Measurements from ENCODE around the gene BTG4. TPM values are rescaled to one million over a fixed set of nuclear protein-coding genes. Genes with fewer than 3 reads are reported as not detected.

Gene BTG4
- polyA plus RNA-seq, 1 experiment, result not detected

DNA sequence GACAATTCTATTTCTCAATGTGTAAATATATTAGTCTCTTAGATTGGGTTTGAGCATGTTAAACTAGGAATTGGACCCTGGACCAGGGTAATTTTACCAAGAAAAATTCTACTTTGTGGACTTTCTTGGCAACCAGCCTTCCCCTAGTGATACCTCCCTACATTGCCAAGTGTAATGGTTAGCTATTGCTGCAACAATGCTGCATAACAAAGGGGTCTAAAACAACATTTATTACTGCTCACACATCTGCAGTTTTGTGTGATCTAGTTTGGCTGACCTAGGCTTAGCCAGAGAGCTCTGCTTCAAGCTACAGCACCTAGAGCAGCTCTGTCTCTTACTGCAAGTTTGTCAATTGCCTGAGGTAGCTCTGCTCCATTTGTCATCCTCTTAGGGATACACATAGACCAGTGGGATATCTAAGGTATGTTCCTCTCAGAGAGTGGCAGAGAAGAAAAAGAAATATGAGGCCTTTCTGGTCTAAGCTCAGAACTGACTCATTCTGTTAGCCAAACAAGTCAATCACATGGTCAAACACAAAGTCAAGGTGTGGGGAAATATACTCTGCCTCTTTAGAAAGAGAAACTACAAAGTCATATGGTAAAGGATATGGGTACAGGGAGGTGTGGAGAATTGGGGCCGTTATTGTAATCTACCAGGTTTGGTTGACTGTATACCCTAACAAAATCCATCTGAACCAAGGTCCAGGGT, 26.4 kb upstream of the BTG4 start:
- TF ChIP-seq CTCF (IDR thresholded peaks at IDR 0.05; ENCODE audit: low read depth, low read length), result no peak
- POLR2A ChIA-PET, result interaction anchor here (1.1 kb wide), 1 partner anchor 281 kb away, joined by 3 read pairs; no protein-coding TSS in a partner anchor
- Histone ChIP-seq H3K27me3 (ENCODE audit: control insufficient read depth, insufficient read depth, low read length) (no peaks in the 10 kb centered on the region), H3K27ac (ENCODE audit: low read depth, low read length) (no peak overlapping the region), H3K9me3 (ENCODE audit: control insufficient read depth, insufficient read depth, low read length) (no peaks in the 10 kb centered on the region), H3K4me3 (ENCODE audit: low read depth, low read length) (no peak overlapping the region)
- no peak for DNase-seq (ENCODE audit: low read depth, low spot score)
- CTCF ChIA-PET, result no interaction called here

GRCh38 chr11:111537336-111537860, 25.2 kb upstream of the BTG4 start:
- TF ChIP-seq CTCF (IDR thresholded peaks at IDR 0.05; ENCODE audit: low read depth, low read length), result no peak

DNA sequence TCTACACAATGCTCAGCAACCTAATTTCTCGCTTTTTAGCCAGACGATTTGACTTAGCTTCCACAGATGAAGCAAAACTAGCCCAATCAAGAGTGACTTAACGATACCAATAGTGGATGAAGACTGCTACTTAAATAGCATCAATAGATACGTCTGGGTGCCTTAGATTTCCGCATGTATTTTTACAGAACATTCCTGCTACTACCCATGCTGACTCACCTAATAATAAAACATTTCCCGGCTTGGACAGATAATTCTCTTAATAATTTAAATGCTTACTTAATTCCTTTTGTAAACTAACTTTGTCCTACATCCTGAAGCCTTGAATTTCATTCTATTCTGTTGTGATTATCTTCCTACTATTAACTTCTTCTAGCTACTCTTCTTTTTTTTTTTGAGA, 23.1 kb upstream of the BTG4 start:
- no peaks in the 10 kb centered on the region for H3K27me3 ChIP-seq (ENCODE audit: control insufficient read depth, insufficient read depth, low read length)
- no peak overlapping the region for H3K4me3 ChIP-seq (ENCODE audit: low read depth, low read length)
- ChIA-PET POLR2A (no interaction called here), CTCF (no interaction called here)
- H3K27ac ChIP-seq (ENCODE audit: low read depth, low read length), result no peak overlapping the region
- no peaks in the 10 kb centered on the region for H3K9me3 ChIP-seq (ENCODE audit: control insufficient read depth, insufficient read depth, low read length)
- no peak for DNase-seq (ENCODE audit: low read depth, low spot score)
- no peak for TF ChIP-seq CTCF (IDR thresholded peaks at IDR 0.05; ENCODE audit: low read depth, low read length)

More at GRCh38 chr11:111537336-111537860, 25.2 kb upstream of the BTG4 start:
- POLR2A ChIA-PET, result no interaction called here
- H3K27ac ChIP-seq (ENCODE audit: low read depth, low read length), result no peak overlapping the region
- H3K4me3 ChIP-seq (ENCODE audit: low read depth, low read length), result no peak overlapping the region
- DNase-seq (ENCODE audit: low read depth, low spot score), result no peak
- H3K27me3 ChIP-seq (ENCODE audit: control insufficient read depth, insufficient read depth, low read length), result no peaks in the 10 kb centered on the region
- CTCF ChIA-PET, result no interaction called here
- no peaks in the 10 kb centered on the region for H3K9me3 ChIP-seq (ENCODE audit: control insufficient read depth, insufficient read depth, low read length)

DNA sequence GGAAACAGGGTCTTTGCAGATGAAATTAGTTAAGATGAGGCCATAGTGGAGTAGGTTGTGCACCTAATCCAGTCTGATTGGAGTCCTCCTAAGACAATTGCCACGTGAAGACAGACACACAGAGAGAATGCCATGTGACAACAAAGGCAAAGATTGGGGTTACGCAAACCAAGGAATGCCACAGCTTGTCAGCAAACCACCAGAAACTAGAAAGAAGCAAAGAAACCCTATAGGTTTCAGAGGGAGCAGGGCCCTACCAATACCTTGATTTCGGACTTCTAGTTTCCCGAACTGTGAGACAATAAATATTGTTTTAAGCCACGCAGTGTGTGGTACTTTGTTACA, 20.2 kb upstream of the BTG4 start:
- H3K9me3 ChIP-seq (ENCODE audit: control insufficient read depth, insufficient read depth, low read length), result no peaks in the 10 kb centered on the region
- no peak overlapping the region for H3K4me3 ChIP-seq (ENCODE audit: low read depth, low read length)
- no peak for TF ChIP-seq CTCF (IDR thresholded peaks at IDR 0.05; ENCODE audit: low read depth, low read length)
- no peak overlapping the region for H3K27ac ChIP-seq (ENCODE audit: low read depth, low read length)
- CTCF ChIA-PET, result no interaction called here
- POLR2A ChIA-PET, result interaction anchor here (0.6 kb wide), 1 partner anchor 635 kb away, joined by 3 read pairs; no protein-coding TSS in a partner anchor
- no peaks in the 10 kb centered on the region for H3K27me3 ChIP-seq (ENCODE audit: control insufficient read depth, insufficient read depth, low read length)
- no peak for DNase-seq (ENCODE audit: low read depth, low spot score)

DNA sequence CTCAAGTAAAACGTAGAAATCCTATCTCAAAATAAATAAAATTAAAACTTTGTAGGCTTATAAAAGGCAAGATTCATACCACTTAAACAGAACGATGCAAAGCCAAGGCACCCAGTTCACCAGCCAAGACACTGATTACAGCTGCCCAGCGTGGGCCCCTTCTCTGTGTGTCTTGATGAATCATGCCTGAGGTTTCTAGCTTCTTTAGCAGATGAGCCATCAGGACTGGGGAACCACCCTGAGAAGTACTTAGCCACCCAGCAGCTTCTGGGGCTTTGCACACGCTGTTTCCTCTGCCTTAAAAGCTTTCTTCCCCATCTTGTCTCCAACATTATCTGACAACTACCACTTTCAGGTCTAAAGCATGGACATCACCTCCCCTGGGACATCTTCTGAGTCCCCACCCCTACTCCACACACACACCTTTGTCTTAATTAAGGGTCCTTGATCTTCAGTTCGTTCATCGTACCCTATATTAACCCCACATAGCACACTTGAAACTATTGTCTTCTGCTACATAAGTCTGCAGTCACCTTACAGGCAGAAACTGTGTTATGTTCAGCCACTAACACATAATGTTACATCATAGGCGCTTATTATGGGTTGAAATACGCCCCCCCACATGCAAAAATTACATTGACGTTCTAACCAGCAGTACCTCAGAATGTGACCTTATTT, 19.6 kb upstream of the BTG4 start:
- DNase-seq (ENCODE audit: low read depth, low spot score), result peak; percentile 71
- H3K4me3 ChIP-seq (ENCODE audit: low read depth, low read length), result no peak overlapping the region
- H3K9me3 ChIP-seq (ENCODE audit: control insufficient read depth, insufficient read depth, low read length), result no peaks in the 10 kb centered on the region
- no peaks in the 10 kb centered on the region for H3K27me3 ChIP-seq (ENCODE audit: control insufficient read depth, insufficient read depth, low read length)
- H3K27ac ChIP-seq (ENCODE audit: low read depth, low read length), result peak overlapping the region; percentile 58
- no peak for TF ChIP-seq CTCF (IDR thresholded peaks at IDR 0.05; ENCODE audit: low read depth, low read length)
- ChIA-PET CTCF (interaction anchor here (0.6 kb wide), 1 partner anchor 754 kb away, joined by 3 read pairs; no protein-coding TSS in a partner anchor), POLR2A (interaction anchor here (1.0 kb wide), 1 partner anchor 10 kb away, joined by 8 read pairs; no protein-coding TSS in a partner anchor)
